WERI-Rb-1 (cell line): ENCODE results near the gene IRX3.

ENCODE experiments used
- DNase-seq: peaks from one replicate; pipeline ENCODE4 v3.0.0-alpha.2; 2020
- H3K27ac ChIP-seq: fragments of 250-450 bp; sonication (Bioruptor Pico); 2 replicates; pipeline ENCODE4 v1.5.1; 2020; ENCODE audit warnings: mild to moderate bottlenecking, moderate library complexity
- H3K27me3 ChIP-seq: fragments of 250-450 bp; sonication (Bioruptor Pico); 2 replicates; pipeline ENCODE4 v1.5.1; 2021; ENCODE audit warnings: mild to moderate bottlenecking, low read depth, moderate library complexity; ENCODE audit not compliant: insufficient read depth, severe bottlenecking
- H3K36me3 ChIP-seq: fragments of 250-450 bp; sonication (Bioruptor Pico); 2 replicates; pipeline ENCODE4 v1.5.1; 2020; ENCODE audit warnings: mild to moderate bottlenecking, moderate library complexity
- H3K4me3 ChIP-seq: 2 replicates; pipeline ENCODE4 v1.5.1; 2011; ENCODE audit warnings: low read depth, mild to moderate bottlenecking, control low read depth, low read length
- H3K9me3 ChIP-seq: fragments of 250-450 bp; sonication (Bioruptor Pico); 2 replicates; pipeline ENCODE4 v1.5.1; 2021; ENCODE audit warnings: mild to moderate bottlenecking, moderate library complexity; ENCODE audit not compliant: severe bottlenecking
- CTCF ChIP-seq: IDR thresholded peaks from 2 replicates; pipeline ENCODE4 v1.5.1; 2011; ENCODE audit warnings: low read depth, mild to moderate bottlenecking, control low read depth, inconsistent platforms, low read length

Gene IRX3

GRCh38 chr16:54275956-54276355, 10.6 kb downstream of the IRX3 start:
- H3K27me3 ChIP-seq, result no peaks in the 10 kb centered on the region
- H3K9me3 ChIP-seq, result no peaks in the 10 kb centered on the region
- DNase-seq, result no peak
- no peak overlapping the region for H3K4me3 ChIP-seq
- H3K27ac ChIP-seq, result no peak overlapping the region
- TF ChIP-seq CTCF, result no peak
- H3K36me3 ChIP-seq, result no peaks in the 10 kb centered on the region

- Histone ChIP-seq H3K9me3 (no peaks in the 10 kb centered on the region), H3K4me3 (no peak overlapping the region), H3K27ac (no peak overlapping the region), H3K36me3 (no peaks in the 10 kb centered on the region), H3K27me3 (no peaks in the 10 kb centered on the region)
- no peak for TF ChIP-seq CTCF
- no peak for DNase-seq
Observed at GRCh38 chr16:54273566-54273965, 13.0 kb downstream of the IRX3 start.

- Histone ChIP-seq H3K9me3 (no peaks in the 10 kb centered on the region), H3K27ac (no peak overlapping the region), H3K27me3 (no peaks in the 10 kb centered on the region), H3K4me3 (no peak overlapping the region), H3K36me3 (no peaks in the 10 kb centered on the region)
- no peak for TF ChIP-seq CTCF
- DNase-seq, result no peak
Observed at GRCh38 chr16:54270711-54271110, 15.9 kb downstream of the IRX3 start.

GRCh38 chr16:54269461-54269860, 17.1 kb downstream of the IRX3 start:
- Histone ChIP-seq H3K9me3 (no peaks in the 10 kb centered on the region), H3K27ac (no peak overlapping the region), H3K36me3 (no peaks in the 10 kb centered on the region), H3K27me3 (no peaks in the 10 kb centered on the region), H3K4me3 (no peak overlapping the region)
- DNase-seq, result no peak
- no peak for TF ChIP-seq CTCF

GRCh38 chr16:54268766-54269165, 17.8 kb downstream of the IRX3 start:
- no peak overlapping the region for H3K4me3 ChIP-seq
- H3K9me3 ChIP-seq, result no peaks in the 10 kb centered on the region
- no peak for TF ChIP-seq CTCF
- H3K27me3 ChIP-seq, result no peaks in the 10 kb centered on the region
- no peak for DNase-seq
- H3K36me3 ChIP-seq, result no peaks in the 10 kb centered on the region
- H3K27ac ChIP-seq, result no peak overlapping the region

- no peaks in the 10 kb centered on the region for H3K36me3 ChIP-seq
- no peak for DNase-seq
- no peaks in the 10 kb centered on the region for H3K9me3 ChIP-seq
- H3K27ac ChIP-seq, result no peak overlapping the region
- no peak for TF ChIP-seq CTCF
- H3K4me3 ChIP-seq, result no peak overlapping the region
- no peaks in the 10 kb centered on the region for H3K27me3 ChIP-seq
Observed at GRCh38 chr16:54268340-54268739, 18.2 kb downstream of the IRX3 start.
